Stimulated activated CD8-positive, alpha-beta memory T cell treated with anti-CD3 and anti-CD28 coated beads, Interleukin-4, amount 100 ng/mL, for 1 hour (primary cell): ENCODE measurements around the gene MAP3K12.
"Not testable (repeated sequence)": the region's sequence is repeated elsewhere in the genome, so short reads cannot be mapped to it uniquely, and the experiment has no call there.

Experiments
- DNase-seq, 2 donors: peaks; one replicate each; pipeline ENCODE4 v3.0.0-alpha.2; 2020; ENCODE audit warnings: low read depth in 2 of 2, low spot score in 1 of 2

MAP3K12 gene

GRCh38 chr12:53443955-53444354, 55.3 kb downstream of the MAP3K12 start:
- DNase-seq: no peak

- peak; percentile 93 to 98 for DNase-seq
Observed at GRCh38 chr12:53441040-53441833, 58.0 kb downstream of the MAP3K12 start, which contains the start of gene PRR13. TSS of gene PRR13 (plus strand) at chr12:53441734. CDS start at chr12:53442715, 981 bp downstream.

GRCh38 chr12:53439582-53439981, 59.7 kb downstream of the MAP3K12 start:
- DNase-seq: not testable (repeated sequence)

GRCh38 chr12:53435326-53435725, 63.9 kb downstream of the MAP3K12 start:
- DNase-seq: not testable (repeated sequence)

- no peak for DNase-seq
Observed at GRCh38 chr12:53431187-53431586, 68.1 kb downstream of the MAP3K12 start.

GRCh38 chr12:53430116-53430515, 69.1 kb downstream of the MAP3K12 start:
- no peak for DNase-seq
